Measurements from ENCODE around the gene MED27. TPM values are rescaled to one million over a fixed set of nuclear protein-coding genes. Genes with fewer than 3 reads are reported as not detected.

Gene MED27
- total and polyA plus RNA-seq, 2 of the 8 experiments (the other 6 are each of a cell fraction or from before 2014, with no cell fraction given): 29.9 to 56.5 TPM

GRCh38 chr9:132032238-132032950 is 47.3 kb downstream of the MED27 start:
- Histone ChIP-seq H3K9me3 (ENCODE audit: insufficient read depth in 2 of 2, low read depth in 1 of 2, low read length in 1 of 2) (no peaks in the 10 kb centered on the region), H3K4ac (replicated peaks; ENCODE audit: insufficient read length, low read depth, low read length) (no peak overlapping the region), H3K27ac (ENCODE audit: low read depth, low read length) (no peak overlapping the region), H4K20me1 (replicated peaks in 1 of 2; ENCODE audit: control insufficient read depth in 1 of 2, insufficient read depth in 2 of 2, low read length in 2 of 2) (peaks cover 10 to 26% of the 10 kb centered on the region in 2 experiments), H3K56ac (replicated peaks; ENCODE audit: insufficient read length, low read depth, low read length) (no peak overlapping the region), H3K4me3 (ENCODE audit: extremely low read depth in 1 of 4, insufficient read depth in 2 of 4, low read depth in 3 of 4, low read length in 4 of 4) (no peak overlapping the region), H2BK15ac (ENCODE audit: low read length) (no peak overlapping the region), H3K4me1 (replicated peaks in 1 of 4; ENCODE audit: control insufficient read depth in 3 of 4, insufficient read depth in 4 of 4, low read length in 3 of 4) (peaks cover 5 to 21% (median 13%) of the 10 kb centered on the region in 4 experiments), H2BK120ac (replicated peaks; ENCODE audit: low read depth, low read length) (no peak overlapping the region), H3K23me2 (ENCODE audit: low read depth, low read length) (no peaks in the 10 kb centered on the region), H2BK12ac (ENCODE audit: low read depth, low read length) (no peak overlapping the region), H3K14ac (ENCODE audit: insufficient read length) (no peak overlapping the region), H2AK5ac (ENCODE audit: low read depth, low read length) (no peak overlapping the region), H3K79me1 (ENCODE audit: low read depth, low read length) (peaks cover 13% of the 10 kb centered on the region; the same call in 1 of the 2 replicates), H3K79me2 (ENCODE audit: control insufficient read depth in 1 of 2, insufficient read depth in 2 of 2, low read length in 2 of 2) (peaks cover 0 to 63% of the 10 kb centered on the region in 2 experiments; a peak in 2 of 4 replicates), H4K91ac (replicated peaks; ENCODE audit: insufficient read length, low read length) (no peak overlapping the region), H3K9ac (replicated peaks in 1 of 4; ENCODE audit: extremely low read depth in 1 of 4, low read depth in 3 of 4, low read length in 3 of 4) (no peak overlapping the region), H3K27me3 (replicated peaks in 1 of 4; ENCODE audit: control insufficient read depth in 3 of 4, extremely low read depth in 1 of 4, insufficient read depth in 3 of 4, low read length in 3 of 4) (no peaks in the 10 kb centered on the region; a peak in 1 of 7 replicates), H2BK5ac (ENCODE audit: low read depth, low read length) (no peak overlapping the region), H4K8ac (ENCODE audit: extremely low read depth, insufficient read depth, low read length) (no peak overlapping the region), H3K4me2 (ENCODE audit: insufficient read depth in 1 of 2, low read depth in 2 of 2, low read length in 2 of 2) (no peak overlapping the region), H3K18ac (ENCODE audit: extremely low read depth, low read length) (no peak overlapping the region), H2BK20ac (ENCODE audit: low read length) (no peak overlapping the region), H2AFZ (ENCODE audit: low read length) (no peak overlapping the region), H3K23ac (ENCODE audit: insufficient read length) (no peak overlapping the region), H4K5ac (ENCODE audit: insufficient read length, low read depth, low read length) (no peak overlapping the region), H3K36me3 (ENCODE audit: control insufficient read depth in 2 of 4, insufficient read depth in 4 of 4, low read length in 3 of 4) (no peaks in the 10 kb centered on the region)
- ChIA-PET POLR2A (ENCODE audit: partially characterized antibody) (no interaction called here), CTCF (ENCODE audit: partially characterized antibody) (interaction anchor here (0.7 to 1.1 kb wide), 4 partner anchors 12 to 1364 kb away, joined by 3 to 4 read pairs (median 4); no protein-coding TSS in a partner anchor)
- DNase-seq (ENCODE audit: low read depth in 1 of 2, low spot score in 2 of 2): no peak
- 74% methylated on average over 5 of the region's 5 CpGs; no CpG with 5 or more reads in 1 of the 2 experiments for WGBS, 2 experiments (ENCODE audit: extremely low coverage in 1 of 2, insufficient coverage in 1 of 2, insufficient read length in 1 of 2, insufficient replicate concordance in 2 of 2, low coverage in 1 of 2, low lambda C conversion rate in 2 of 2, missing lambda C conversion rate in 1 of 2)
- no peak for FAIRE-seq
- TF ChIP-seq KDM1A (IDR thresholded peaks at IDR 0.05; ENCODE audit: borderline replicate concordance, low read length): no peak
- TF ChIP-seq KDM5A (IDR thresholded peaks at IDR 0.05; ENCODE audit: low read length): no peak
- TF ChIP-seq NANOG (IDR thresholded peaks at IDR 0.05; ENCODE audit: insufficient read depth, low read depth, low read length, poor library complexity, severe bottlenecking): no peak
- TF ChIP-seq KDM4A (IDR thresholded peaks at IDR 0.05; ENCODE audit: low read depth, low read length, severe bottlenecking): no peak
- TF ChIP-seq TCF12 (IDR thresholded peaks at IDR 0.05; ENCODE audit: low read depth, low read length): no peak
- TF ChIP-seq CEBPB (IDR thresholded peaks at IDR 0.05; ENCODE audit: low read depth, low read length): no peak
- no peak for TF ChIP-seq SIN3A (conservative IDR thresholded peaks at IDR 0.05 in 1 of 2, IDR thresholded peaks at IDR 0.05 in 1 of 2; ENCODE audit: low read depth in 1 of 2, low read length in 2 of 2)
- TF ChIP-seq, protein P1, sequence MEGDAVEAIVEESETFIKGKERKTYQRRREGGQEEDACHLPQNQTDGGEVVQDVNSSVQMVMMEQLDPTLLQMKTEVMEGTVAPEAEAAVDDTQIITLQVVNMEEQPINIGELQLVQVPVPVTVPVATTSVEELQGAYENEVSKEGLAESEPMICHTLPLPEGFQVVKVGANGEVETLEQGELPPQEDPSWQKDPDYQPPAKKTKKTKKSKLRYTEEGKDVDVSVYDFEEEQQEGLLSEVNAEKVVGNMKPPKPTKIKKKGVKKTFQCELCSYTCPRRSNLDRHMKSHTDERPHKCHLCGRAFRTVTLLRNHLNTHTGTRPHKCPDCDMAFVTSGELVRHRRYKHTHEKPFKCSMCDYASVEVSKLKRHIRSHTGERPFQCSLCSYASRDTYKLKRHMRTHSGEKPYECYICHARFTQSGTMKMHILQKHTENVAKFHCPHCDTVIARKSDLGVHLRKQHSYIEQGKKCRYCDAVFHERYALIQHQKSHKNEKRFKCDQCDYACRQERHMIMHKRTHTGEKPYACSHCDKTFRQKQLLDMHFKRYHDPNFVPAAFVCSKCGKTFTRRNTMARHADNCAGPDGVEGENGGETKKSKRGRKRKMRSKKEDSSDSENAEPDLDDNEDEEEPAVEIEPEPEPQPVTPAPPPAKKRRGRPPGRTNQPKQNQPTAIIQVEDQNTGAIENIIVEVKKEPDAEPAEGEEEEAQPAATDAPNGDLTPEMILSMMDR (IDR thresholded peaks at IDR 0.05; ENCODE audit: control extremely low read depth in 1 of 3, insufficient read depth in 1 of 3, low read depth in 1 of 3, low read length in 3 of 3): no peak
